Measurements from ENCODE around the gene KLHL28.

Gene KLHL28, protein sequence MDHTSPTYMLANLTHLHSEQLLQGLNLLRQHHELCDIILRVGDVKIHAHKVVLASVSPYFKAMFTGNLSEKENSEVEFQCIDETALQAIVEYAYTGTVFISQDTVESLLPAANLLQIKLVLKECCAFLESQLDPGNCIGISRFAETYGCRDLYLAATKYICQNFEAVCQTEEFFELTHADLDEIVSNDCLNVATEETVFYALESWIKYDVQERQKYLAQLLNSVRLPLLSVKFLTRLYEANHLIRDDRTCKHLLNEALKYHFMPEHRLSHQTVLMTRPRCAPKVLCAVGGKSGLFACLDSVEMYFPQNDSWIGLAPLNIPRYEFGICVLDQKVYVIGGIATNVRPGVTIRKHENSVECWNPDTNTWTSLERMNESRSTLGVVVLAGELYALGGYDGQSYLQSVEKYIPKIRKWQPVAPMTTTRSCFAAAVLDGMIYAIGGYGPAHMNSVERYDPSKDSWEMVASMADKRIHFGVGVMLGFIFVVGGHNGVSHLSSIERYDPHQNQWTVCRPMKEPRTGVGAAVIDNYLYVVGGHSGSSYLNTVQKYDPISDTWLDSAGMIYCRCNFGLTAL

DNA sequence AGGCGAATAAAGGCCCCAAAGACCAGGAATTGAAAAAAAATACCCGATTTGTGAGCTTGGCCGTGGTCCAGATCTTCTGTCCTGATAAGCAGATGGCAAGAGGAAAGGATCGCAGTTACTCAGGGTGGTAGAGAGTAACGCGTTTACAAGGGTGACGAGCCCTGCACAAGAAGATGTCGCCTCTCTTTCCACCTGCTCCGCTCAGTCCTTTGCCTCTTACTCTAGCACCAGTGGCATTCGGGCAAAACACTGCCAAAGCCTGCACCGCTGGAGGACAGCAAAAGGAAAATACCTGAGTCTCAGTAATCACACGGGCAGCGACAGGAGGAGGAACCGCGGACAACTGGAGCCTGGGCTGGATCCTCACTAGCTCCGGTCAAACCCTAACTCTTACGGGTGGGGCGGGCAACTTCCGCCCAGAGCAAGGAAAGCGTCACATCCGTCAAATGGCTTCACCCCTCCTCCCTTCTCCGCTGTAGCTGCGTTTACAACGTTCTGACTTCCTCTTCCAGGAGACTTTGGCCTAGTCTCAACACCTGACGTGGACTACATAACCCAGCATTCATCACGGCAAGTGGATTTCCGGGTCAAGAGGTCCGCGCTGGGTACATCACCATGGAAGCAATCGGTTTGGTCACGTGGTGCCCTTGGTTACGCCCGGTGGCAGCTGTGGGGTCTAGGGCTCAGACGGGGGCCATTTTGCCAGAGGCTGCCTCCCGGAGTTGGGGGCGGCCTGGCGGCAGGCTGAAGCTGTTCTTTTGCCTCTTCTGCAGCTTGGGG is at the start of gene KLHL28, which contains the start of gene TOGARAM1:
Gene KLHL28, minus strand, starts transcription at position 394 of the 780 bp plus-strand sequence. CDS start 16,019 bp downstream, outside the sequence.
Gene TOGARAM1, plus strand, starts transcription at position 637 of the 780 bp plus-strand sequence. CDS start 232 bp downstream, outside the sequence.
- Histone ChIP-seq H3K27ac (ENCODE audit: low read depth, low read length) (peak within 1 kb of the TSS; percentile 91), H3K4me3 (ENCODE audit: low read depth in 1 of 5, low read length in 5 of 5) (peak within 1 kb of the TSS; percentile 88 to 100 (median 98)), H3K36me3 (ENCODE audit: control insufficient read depth in 5 of 5, insufficient read depth in 5 of 5, low read length in 5 of 5) (no peaks in the 10 kb centered on the region), H3K27me3 (ENCODE audit: control insufficient read depth in 5 of 5, insufficient read depth in 4 of 5, low read length in 5 of 5) (no peaks in the 10 kb centered on the region), H3K9ac (ENCODE audit: low read length in 5 of 5) (peak within 1 kb of the TSS; percentile 57 to 97 (median 95)), H3K9me3 (ENCODE audit: control insufficient read depth in 5 of 5, low read length in 5 of 5) (no peaks in the 10 kb centered on the region), H3K4me1 (ENCODE audit: control insufficient read depth in 5 of 5, insufficient read depth in 5 of 5, low read length in 5 of 5) (peaks cover 4 to 62% (median 53%) of the 10 kb centered on the region in 5 donors)

DNA sequence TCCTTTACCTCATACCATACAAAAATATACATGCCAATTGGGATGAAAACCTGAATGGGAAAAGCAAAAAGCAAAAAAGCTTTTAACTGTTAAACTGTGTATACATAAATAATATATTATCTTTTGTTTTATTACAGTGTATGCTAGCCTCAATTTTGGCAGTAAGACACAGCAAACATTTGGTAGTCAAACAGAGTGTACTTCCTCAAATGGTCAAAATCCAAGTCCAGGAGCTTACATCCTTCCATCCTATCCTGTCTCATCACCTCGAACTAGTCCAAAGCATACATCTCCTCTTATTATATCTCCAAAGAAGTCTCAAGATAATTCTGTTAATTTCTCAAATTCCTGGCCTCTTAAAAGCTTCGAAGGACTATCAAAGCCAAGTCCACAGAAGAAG is 42.2 kb upstream of the KLHL28 start:
- Histone ChIP-seq H3K36me3 (ENCODE audit: control insufficient read depth in 5 of 5, insufficient read depth in 5 of 5, low read length in 5 of 5) (peaks cover 10 to 23% (median 11%) of the 10 kb centered on the region in 5 donors), H3K9me3 (ENCODE audit: control insufficient read depth in 5 of 5, low read length in 5 of 5) (no peaks in the 10 kb centered on the region), H3K4me3 (ENCODE audit: low read depth in 1 of 5, low read length in 5 of 5) (no peak overlapping the region), H3K4me1 (ENCODE audit: control insufficient read depth in 5 of 5, insufficient read depth in 5 of 5, low read length in 5 of 5) (no peaks in the 10 kb centered on the region), H3K27ac (ENCODE audit: low read depth, low read length) (no peak overlapping the region), H3K9ac (ENCODE audit: low read length in 5 of 5) (no peak overlapping the region), H3K27me3 (ENCODE audit: control insufficient read depth in 5 of 5, insufficient read depth in 4 of 5, low read length in 5 of 5) (no peaks in the 10 kb centered on the region)

DNA sequence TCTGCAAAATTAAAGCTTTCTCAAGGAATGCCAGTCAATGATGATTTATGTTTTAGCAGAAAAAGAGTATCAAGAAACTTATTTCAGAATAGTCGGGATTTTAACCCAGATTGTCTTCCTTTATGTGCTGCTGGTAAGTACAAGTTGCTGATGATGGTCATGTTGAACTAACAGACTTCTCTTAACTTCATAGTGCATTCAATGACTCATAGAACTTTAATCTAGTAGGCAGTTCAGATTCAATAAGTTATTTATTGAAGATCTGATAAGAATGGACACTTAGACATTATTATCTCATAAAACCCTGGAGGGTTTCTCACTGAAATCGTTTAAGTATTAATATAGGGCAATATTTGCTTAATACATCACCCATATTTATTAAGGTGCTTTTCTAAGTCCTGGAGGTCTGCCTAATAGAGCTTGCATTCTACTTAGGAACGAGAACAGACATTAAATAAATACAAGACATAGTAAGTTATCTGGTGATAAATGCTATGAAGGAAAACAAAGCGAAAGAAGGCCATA is 34.1 kb upstream of the KLHL28 start:
- H3K4me3 ChIP-seq (ENCODE audit: low read depth in 1 of 5, low read length in 5 of 5): no peak overlapping the region
- H3K36me3 ChIP-seq (ENCODE audit: control insufficient read depth in 5 of 5, insufficient read depth in 5 of 5, low read length in 5 of 5): peaks cover 3 to 11% (median 10%) of the 10 kb centered on the region in 5 donors
- H3K4me1 ChIP-seq (ENCODE audit: control insufficient read depth in 5 of 5, insufficient read depth in 5 of 5, low read length in 5 of 5): no peaks in the 10 kb centered on the region
- H3K9me3 ChIP-seq (ENCODE audit: control insufficient read depth in 5 of 5, low read length in 5 of 5): no peaks in the 10 kb centered on the region
- H3K27me3 ChIP-seq (ENCODE audit: control insufficient read depth in 5 of 5, insufficient read depth in 4 of 5, low read length in 5 of 5): no peaks in the 10 kb centered on the region
- no peak overlapping the region for H3K9ac ChIP-seq (ENCODE audit: low read length in 5 of 5)
- H3K27ac ChIP-seq (ENCODE audit: low read depth, low read length): no peak overlapping the region

DNA sequence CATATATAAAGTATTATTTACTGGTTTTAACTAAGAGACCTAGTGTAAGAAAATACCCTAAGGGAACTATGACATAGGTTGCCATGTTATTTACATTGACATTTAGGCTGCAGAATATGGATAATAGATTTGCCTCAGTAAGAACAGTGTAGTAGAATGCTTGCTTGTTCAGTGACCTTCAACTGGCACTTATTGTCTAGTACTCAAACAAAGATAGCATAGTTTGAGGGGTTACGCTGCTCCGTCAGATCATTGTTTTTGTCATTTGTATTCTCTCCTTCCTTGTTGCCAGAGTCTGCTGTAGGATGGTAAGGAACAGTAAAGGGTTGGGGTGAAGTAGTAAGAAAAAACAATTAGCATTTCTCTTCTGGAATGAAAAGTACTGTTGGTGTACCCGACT is 33.4 kb upstream of the KLHL28 start:
- H3K36me3 ChIP-seq (ENCODE audit: control insufficient read depth in 5 of 5, insufficient read depth in 5 of 5, low read length in 5 of 5): peaks cover 3 to 7% (median 6%) of the 10 kb centered on the region in 5 donors
- H3K27ac ChIP-seq (ENCODE audit: low read depth, low read length): no peak overlapping the region
- no peaks in the 10 kb centered on the region for H3K4me1 ChIP-seq (ENCODE audit: control insufficient read depth in 5 of 5, insufficient read depth in 5 of 5, low read length in 5 of 5)
- no peaks in the 10 kb centered on the region for H3K9me3 ChIP-seq (ENCODE audit: control insufficient read depth in 5 of 5, low read length in 5 of 5)
- no peak overlapping the region for H3K9ac ChIP-seq (ENCODE audit: low read length in 5 of 5)
- no peaks in the 10 kb centered on the region for H3K27me3 ChIP-seq (ENCODE audit: control insufficient read depth in 5 of 5, insufficient read depth in 4 of 5, low read length in 5 of 5)
- H3K4me3 ChIP-seq (ENCODE audit: low read depth in 1 of 5, low read length in 5 of 5): no peak overlapping the region

DNA sequence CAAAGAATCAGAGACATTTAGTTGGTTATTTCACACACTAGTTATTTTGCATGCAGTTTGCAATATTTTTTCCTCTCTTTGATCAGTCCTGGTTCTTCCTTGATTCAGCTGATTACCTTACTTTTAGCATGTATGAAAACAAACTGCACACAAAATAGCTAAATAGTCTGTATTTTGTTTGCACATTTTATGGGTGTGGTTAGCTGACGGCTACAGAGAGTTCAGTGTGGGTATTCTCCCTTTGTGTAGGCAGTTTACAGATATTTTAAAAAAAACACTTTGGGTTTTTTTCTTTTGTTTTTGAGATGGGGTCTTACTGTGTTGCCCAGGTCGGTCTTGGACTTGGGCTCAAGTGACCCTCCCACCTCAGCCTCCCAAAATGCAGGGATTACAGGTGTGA is 28.8 kb upstream of the KLHL28 start:
- Histone ChIP-seq H3K27ac (ENCODE audit: low read depth, low read length) (no peak overlapping the region), H3K27me3 (ENCODE audit: control insufficient read depth in 5 of 5, insufficient read depth in 4 of 5, low read length in 5 of 5) (no peaks in the 10 kb centered on the region), H3K36me3 (ENCODE audit: control insufficient read depth in 5 of 5, insufficient read depth in 5 of 5, low read length in 5 of 5) (no peaks in the 10 kb centered on the region), H3K4me1 (ENCODE audit: control insufficient read depth in 5 of 5, insufficient read depth in 5 of 5, low read length in 5 of 5) (peaks cover 1 to 11% (median 7%) of the 10 kb centered on the region in 5 donors), H3K9me3 (ENCODE audit: control insufficient read depth in 5 of 5, low read length in 5 of 5) (no peaks in the 10 kb centered on the region), H3K9ac (ENCODE audit: low read length in 5 of 5) (no peak overlapping the region), H3K4me3 (ENCODE audit: low read depth in 1 of 5, low read length in 5 of 5) (no peak overlapping the region)

DNA sequence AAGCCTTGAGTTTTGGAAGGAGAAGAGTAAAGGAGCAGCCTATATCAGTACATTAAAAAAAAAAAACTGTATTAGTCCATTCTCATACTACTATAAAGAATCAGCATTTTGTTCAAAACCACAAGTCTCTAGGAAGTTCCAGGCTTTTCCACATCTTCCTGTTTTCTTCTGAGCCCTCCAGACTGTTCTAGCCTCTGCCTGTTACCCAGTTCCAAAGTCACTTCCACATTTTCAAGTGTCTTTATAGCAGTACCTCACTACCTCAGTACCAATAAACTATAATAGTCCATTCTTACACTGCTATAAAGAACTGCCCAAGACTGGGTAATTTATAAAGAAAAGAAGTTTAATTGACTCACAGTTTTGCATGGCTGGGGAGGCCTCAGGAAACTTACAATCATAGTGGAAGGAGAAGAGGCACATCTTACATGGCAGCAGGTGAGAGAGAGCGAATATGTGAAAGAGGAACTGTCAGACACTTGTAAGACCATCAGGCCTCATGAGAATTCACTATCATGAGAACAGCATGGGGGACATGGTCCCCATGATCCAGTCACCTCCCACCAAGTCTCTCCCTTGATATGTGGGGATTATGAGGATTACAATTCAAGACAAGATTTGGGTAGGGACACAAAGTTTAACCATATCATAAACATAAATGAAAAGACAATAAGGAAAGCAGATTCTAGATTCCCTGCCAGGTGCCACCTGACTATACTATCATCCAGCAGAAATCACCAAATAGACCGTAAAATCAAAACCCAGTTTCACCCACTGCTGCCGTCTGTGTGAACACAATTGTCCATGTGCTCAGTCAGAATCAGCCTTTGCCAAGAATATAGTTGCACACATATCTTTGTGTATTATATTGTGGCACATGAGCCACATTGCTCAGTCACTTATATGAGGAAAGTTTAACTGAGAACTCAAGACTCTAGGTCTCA is 28.0 kb upstream of the KLHL28 start:
- Histone ChIP-seq H3K27ac (ENCODE audit: low read depth, low read length) (peak overlapping the region; percentile 4), H3K4me1 (ENCODE audit: control insufficient read depth in 5 of 5, insufficient read depth in 5 of 5, low read length in 5 of 5) (peaks cover 1 to 11% (median 7%) of the 10 kb centered on the region in 5 donors), H3K4me3 (ENCODE audit: low read depth in 1 of 5, low read length in 5 of 5) (no peak overlapping the region), H3K9ac (ENCODE audit: low read length in 5 of 5) (no peak overlapping the region), H3K36me3 (ENCODE audit: control insufficient read depth in 5 of 5, insufficient read depth in 5 of 5, low read length in 5 of 5) (no peaks in the 10 kb centered on the region), H3K27me3 (ENCODE audit: control insufficient read depth in 5 of 5, insufficient read depth in 4 of 5, low read length in 5 of 5) (no peaks in the 10 kb centered on the region), H3K9me3 (ENCODE audit: control insufficient read depth in 5 of 5, low read length in 5 of 5) (no peaks in the 10 kb centered on the region)

DNA sequence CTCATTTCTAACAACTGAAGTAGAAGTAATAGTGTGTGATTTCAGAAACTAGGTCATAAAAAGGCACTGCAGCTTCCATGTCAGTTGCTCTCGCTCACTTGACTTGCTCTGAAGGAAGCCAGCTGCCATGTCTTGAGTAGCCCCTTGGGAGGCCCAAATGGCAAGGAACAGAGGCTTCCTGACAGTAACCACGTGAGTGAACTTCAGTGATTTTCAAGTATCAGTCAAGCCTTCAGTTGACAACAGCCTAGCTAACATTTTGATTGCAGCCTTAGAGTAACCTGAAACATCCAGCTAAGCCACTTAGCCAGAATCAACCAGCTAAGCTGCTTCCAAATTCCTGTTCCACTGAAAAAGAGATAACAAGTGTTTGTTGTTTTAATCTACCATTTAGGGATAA is 26.9 kb upstream of the KLHL28 start:
- no peak overlapping the region for H3K4me3 ChIP-seq (ENCODE audit: low read depth in 1 of 5, low read length in 5 of 5)
- H3K9me3 ChIP-seq (ENCODE audit: control insufficient read depth in 5 of 5, low read length in 5 of 5): no peaks in the 10 kb centered on the region
- peaks cover 1 to 11% (median 7%) of the 10 kb centered on the region in 5 donors for H3K4me1 ChIP-seq (ENCODE audit: control insufficient read depth in 5 of 5, insufficient read depth in 5 of 5, low read length in 5 of 5)
- H3K27ac ChIP-seq (ENCODE audit: low read depth, low read length): peak overlapping the region; percentile 4
- no peak overlapping the region for H3K9ac ChIP-seq (ENCODE audit: low read length in 5 of 5)
- no peaks in the 10 kb centered on the region for H3K36me3 ChIP-seq (ENCODE audit: control insufficient read depth in 5 of 5, insufficient read depth in 5 of 5, low read length in 5 of 5)
- no peaks in the 10 kb centered on the region for H3K27me3 ChIP-seq (ENCODE audit: control insufficient read depth in 5 of 5, insufficient read depth in 4 of 5, low read length in 5 of 5)

DNA sequence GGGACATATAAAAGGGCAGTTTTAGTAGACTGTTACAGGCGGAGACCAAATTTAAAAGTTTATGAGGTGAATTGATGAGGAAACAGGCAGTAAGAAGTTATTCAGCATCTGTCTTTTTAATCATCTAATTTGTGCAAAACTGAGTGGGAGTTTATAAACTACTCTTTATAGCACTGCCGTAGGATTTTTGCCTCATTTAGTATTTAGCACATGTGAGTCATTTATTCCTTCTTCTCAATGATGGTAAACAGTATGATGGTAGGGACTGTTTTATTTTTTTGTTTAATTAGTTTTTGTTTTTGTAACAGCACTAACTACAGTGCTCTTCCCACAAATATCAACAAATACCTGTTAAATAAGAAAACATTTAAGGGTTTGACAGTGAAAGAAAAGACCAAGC is 20.8 kb upstream of the KLHL28 start:
- H3K9ac ChIP-seq (ENCODE audit: low read length in 5 of 5): no peak overlapping the region
- no peak overlapping the region for H3K27ac ChIP-seq (ENCODE audit: low read depth, low read length)
- no peaks in the 10 kb centered on the region for H3K27me3 ChIP-seq (ENCODE audit: control insufficient read depth in 5 of 5, insufficient read depth in 4 of 5, low read length in 5 of 5)
- H3K4me3 ChIP-seq (ENCODE audit: low read depth in 1 of 5, low read length in 5 of 5): no peak overlapping the region
- H3K4me1 ChIP-seq (ENCODE audit: control insufficient read depth in 5 of 5, insufficient read depth in 5 of 5, low read length in 5 of 5): peaks cover 0 to 5% (median 0%) of the 10 kb centered on the region in 5 donors
- H3K36me3 ChIP-seq (ENCODE audit: control insufficient read depth in 5 of 5, insufficient read depth in 5 of 5, low read length in 5 of 5): no peaks in the 10 kb centered on the region
- H3K9me3 ChIP-seq (ENCODE audit: control insufficient read depth in 5 of 5, low read length in 5 of 5): no peaks in the 10 kb centered on the region

DNA sequence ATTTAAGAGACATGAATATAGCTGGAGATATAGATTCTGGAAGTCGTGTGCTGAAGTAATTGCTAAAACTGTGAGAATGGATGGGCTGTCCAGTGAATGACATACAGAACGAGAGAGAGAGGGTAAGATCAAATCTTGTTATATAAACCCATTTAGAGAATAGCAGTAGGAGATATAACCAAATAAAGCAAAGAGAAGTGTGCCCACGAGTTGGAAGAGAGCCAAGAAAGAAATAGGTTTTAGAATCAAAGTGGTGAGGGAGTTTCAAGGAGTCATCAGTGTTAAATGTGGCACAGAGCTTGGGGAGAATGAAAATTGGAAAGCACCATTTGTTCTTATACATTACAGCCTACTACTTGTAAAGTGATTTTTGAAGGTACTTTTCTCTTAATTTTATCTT is 19.5 kb upstream of the KLHL28 start:
- no peak overlapping the region for H3K27ac ChIP-seq (ENCODE audit: low read depth, low read length)
- no peak overlapping the region for H3K4me3 ChIP-seq (ENCODE audit: low read depth in 1 of 5, low read length in 5 of 5)
- no peak overlapping the region for H3K9ac ChIP-seq (ENCODE audit: low read length in 5 of 5)
- no peaks in the 10 kb centered on the region for H3K27me3 ChIP-seq (ENCODE audit: control insufficient read depth in 5 of 5, insufficient read depth in 4 of 5, low read length in 5 of 5)
- peaks cover 0 to 5% (median 0%) of the 10 kb centered on the region in 5 donors for H3K4me1 ChIP-seq (ENCODE audit: control insufficient read depth in 5 of 5, insufficient read depth in 5 of 5, low read length in 5 of 5)
- H3K9me3 ChIP-seq (ENCODE audit: control insufficient read depth in 5 of 5, low read length in 5 of 5): no peaks in the 10 kb centered on the region
- no peaks in the 10 kb centered on the region for H3K36me3 ChIP-seq (ENCODE audit: control insufficient read depth in 5 of 5, insufficient read depth in 5 of 5, low read length in 5 of 5)

Measured in subcutaneous abdominal adipose tissue (tissue), 5 donors.